WTC11 (cell line): ENCODE data around the gene AADAC.

Experiments
- CREB1 ChIP-seq: sonication (generic); formaldehyde crosslinking; IDR thresholded peaks from 2 replicates; pipeline ENCODE4 v1.8.0; 2023; ENCODE audit warnings: mild to moderate bottlenecking, missing genetic modification reagents
- CTCF ChIP-seq: fragments of 200-600 bp; IDR thresholded peaks from 2 replicates; pipeline ENCODE4 v1.8.0; 2022; ENCODE audit warnings: antibody characterized with exemption
- ELF4 ChIP-seq: sonication (generic); formaldehyde crosslinking; IDR thresholded peaks from 2 replicates; pipeline ENCODE4 v1.8.1; 2022; ENCODE audit warnings: low read depth, mild to moderate bottlenecking, moderate library complexity, missing genetic modification reagents
- ETV6 ChIP-seq: sonication (generic); formaldehyde crosslinking; IDR thresholded peaks from 2 replicates; pipeline ENCODE4 v1.8.1; 2022; ENCODE audit warnings: mild to moderate bottlenecking, missing genetic modification reagents
- STAT6 ChIP-seq: sonication (generic); formaldehyde crosslinking; conservative IDR thresholded peaks from 2 replicates; pipeline ENCODE4 v1.8.1; 2023; ENCODE audit warnings: mild to moderate bottlenecking, low read depth, missing genetic modification reagents, moderate library complexity
- ZBTB21 ChIP-seq: sonication (generic); formaldehyde crosslinking; IDR thresholded peaks from 2 replicates; pipeline ENCODE4 v1.8.1; 2023; ENCODE audit warnings: mild to moderate bottlenecking, missing genetic modification reagents, borderline replicate concordance
- ZNF138 ChIP-seq: sonication (generic); formaldehyde crosslinking; conservative IDR thresholded peaks from 2 replicates; pipeline ENCODE4 v1.8.1; 2022; ENCODE audit warnings: mild to moderate bottlenecking, moderate library complexity, missing genetic modification reagents
- ZNF263 ChIP-seq: sonication (generic); formaldehyde crosslinking; IDR thresholded peaks from 2 replicates; pipeline ENCODE4 v1.8.1; 2022; ENCODE audit warnings: low read depth, mild to moderate bottlenecking, moderate library complexity, missing genetic modification reagents
- TF ChIP-seq, protein P1 (sequence below): sonication (generic); formaldehyde crosslinking; IDR thresholded peaks from 2 replicates; pipeline ENCODE4 v1.8.1; 2023; ENCODE audit warnings: mild to moderate bottlenecking, moderate library complexity, missing genetic modification reagents
- TF ChIP-seq, protein P2 (sequence below): sonication (generic); formaldehyde crosslinking; IDR thresholded peaks from 2 replicates; pipeline ENCODE4 v1.8.1; 2023; ENCODE audit warnings: mild to moderate bottlenecking, missing genetic modification reagents, moderate library complexity
- TF ChIP-seq, protein P3 (sequence below): fragments of 250-450 bp; sonication (Bioruptor Pico); IDR thresholded peaks from 2 replicates; pipeline ENCODE4 v1.8.0; 2021; ENCODE audit warnings: mild to moderate bottlenecking

GRCh38 chr3:151813799-151814198 lies at the start of gene AADAC:
- TF ChIP-seq CTCF (no peak), ZBTB21 (CRISPR knock-in tag) (no peak), ZNF263 (no peak), CREB1 (CRISPR knock-in tag) (no peak), ETV6 (CRISPR knock-in tag) (no peak), STAT6 (CRISPR knock-in tag) (no peak), ELF4 (CRISPR knock-in tag) (no peak), ZNF138 (CRISPR knock-in tag) (no peak)
- TF ChIP-seq, protein P1, sequence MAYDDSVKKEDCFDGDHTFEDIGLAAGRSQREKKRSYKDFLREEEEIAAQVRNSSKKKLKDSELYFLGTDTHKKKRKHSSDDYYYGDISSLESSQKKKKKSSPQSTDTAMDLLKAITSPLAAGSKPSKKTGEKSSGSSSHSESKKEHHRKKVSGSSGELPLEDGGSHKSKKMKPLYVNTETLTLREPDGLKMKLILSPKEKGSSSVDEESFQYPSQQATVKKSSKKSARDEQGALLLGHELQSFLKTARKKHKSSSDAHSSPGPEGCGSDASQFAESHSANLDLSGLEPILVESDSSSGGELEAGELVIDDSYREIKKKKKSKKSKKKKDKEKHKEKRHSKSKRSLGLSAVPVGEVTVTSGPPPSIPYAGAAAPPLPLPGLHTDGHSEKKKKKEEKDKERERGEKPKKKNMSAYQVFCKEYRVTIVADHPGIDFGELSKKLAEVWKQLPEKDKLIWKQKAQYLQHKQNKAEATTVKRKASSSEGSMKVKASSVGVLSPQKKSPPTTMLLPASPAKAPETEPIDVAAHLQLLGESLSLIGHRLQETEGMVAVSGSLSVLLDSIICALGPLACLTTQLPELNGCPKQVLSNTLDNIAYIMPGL (CRISPR knock-in tag): no peak
- TF ChIP-seq, protein P2, sequence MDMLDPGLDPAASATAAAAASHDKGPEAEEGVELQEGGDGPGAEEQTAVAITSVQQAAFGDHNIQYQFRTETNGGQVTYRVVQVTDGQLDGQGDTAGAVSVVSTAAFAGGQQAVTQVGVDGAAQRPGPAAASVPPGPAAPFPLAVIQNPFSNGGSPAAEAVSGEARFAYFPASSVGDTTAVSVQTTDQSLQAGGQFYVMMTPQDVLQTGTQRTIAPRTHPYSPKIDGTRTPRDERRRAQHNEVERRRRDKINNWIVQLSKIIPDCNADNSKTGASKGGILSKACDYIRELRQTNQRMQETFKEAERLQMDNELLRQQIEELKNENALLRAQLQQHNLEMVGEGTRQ (CRISPR knock-in tag): no peak
- TF ChIP-seq, protein P3, sequence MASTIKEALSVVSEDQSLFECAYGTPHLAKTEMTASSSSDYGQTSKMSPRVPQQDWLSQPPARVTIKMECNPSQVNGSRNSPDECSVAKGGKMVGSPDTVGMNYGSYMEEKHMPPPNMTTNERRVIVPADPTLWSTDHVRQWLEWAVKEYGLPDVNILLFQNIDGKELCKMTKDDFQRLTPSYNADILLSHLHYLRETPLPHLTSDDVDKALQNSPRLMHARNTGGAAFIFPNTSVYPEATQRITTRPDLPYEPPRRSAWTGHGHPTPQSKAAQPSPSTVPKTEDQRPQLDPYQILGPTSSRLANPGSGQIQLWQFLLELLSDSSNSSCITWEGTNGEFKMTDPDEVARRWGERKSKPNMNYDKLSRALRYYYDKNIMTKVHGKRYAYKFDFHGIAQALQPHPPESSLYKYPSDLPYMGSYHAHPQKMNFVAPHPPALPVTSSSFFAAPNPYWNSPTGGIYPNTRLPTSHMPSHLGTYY: no peak
